ENCODE measurements around the gene CREBZF. TPM values are rescaled to one million over a fixed set of nuclear protein-coding genes. Genes with fewer than 3 reads are reported as not detected.
"Not testable (repeated sequence)": the region's sequence is repeated elsewhere in the genome, so short reads cannot be mapped to it uniquely, and the experiment has no call there.

CREBZF gene
- total RNA-seq, 1 donor from 2014 or later = 109 TPM

DNA sequence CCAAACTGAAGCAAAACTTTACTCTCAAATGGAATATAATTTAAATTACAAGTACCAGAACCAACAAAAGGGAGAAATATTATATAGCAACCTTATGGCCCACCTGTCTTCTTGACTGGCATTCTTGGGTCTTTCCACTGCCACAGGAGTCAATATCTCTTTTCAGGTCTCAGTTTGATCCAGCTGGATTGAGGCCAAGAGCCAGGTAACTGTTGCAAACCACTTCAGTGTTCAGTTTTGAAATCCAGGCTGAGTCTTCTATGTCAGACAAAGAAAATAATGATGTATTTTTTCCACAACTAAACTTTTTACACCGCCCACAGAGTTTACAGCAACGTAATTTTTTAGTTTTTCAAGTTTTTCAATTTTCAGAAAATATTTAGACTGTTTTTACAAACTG, 38.4 kb downstream of the CREBZF start:
- TF ChIP-seq EZH2 (IDR thresholded peaks at IDR 0.05) (no peak), EZH2phosphoT487 (IDR thresholded peaks at IDR 0.05) (no peak)
- TF ChIP-seq, protein P1, sequence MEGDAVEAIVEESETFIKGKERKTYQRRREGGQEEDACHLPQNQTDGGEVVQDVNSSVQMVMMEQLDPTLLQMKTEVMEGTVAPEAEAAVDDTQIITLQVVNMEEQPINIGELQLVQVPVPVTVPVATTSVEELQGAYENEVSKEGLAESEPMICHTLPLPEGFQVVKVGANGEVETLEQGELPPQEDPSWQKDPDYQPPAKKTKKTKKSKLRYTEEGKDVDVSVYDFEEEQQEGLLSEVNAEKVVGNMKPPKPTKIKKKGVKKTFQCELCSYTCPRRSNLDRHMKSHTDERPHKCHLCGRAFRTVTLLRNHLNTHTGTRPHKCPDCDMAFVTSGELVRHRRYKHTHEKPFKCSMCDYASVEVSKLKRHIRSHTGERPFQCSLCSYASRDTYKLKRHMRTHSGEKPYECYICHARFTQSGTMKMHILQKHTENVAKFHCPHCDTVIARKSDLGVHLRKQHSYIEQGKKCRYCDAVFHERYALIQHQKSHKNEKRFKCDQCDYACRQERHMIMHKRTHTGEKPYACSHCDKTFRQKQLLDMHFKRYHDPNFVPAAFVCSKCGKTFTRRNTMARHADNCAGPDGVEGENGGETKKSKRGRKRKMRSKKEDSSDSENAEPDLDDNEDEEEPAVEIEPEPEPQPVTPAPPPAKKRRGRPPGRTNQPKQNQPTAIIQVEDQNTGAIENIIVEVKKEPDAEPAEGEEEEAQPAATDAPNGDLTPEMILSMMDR (IDR thresholded peaks at IDR 0.05) = no peak

DNA sequence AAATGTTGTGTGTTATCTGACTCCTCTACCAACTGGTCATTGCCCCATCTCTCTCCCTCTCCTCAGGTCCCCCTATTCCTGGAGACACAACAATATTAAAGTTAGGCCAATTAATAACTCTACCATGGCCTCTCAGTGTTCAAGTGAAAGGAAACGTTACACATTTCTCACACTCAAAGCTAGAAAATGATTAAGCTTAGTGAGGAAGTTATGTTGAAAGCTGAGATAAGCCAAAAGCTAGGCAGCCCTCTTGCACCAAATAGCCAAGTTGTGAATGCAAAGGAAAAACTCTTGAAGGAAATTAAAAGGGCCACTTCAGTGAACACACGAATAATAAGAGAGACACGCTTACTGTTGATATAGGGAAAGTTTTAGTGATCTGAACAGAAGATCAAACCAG, 44.7 kb downstream of the CREBZF start:
- Histone ChIP-seq H3K4me2 (no peak overlapping the region), H2AFZ (replicated peaks) (no peak overlapping the region), H3K27ac (no peak overlapping the region), H3K4me1 (no peaks in the 10 kb centered on the region), H3K36me3 (no peaks in the 10 kb centered on the region), H3K4me3 (no peak overlapping the region), H4K20me1 (ENCODE audit: low read depth) (no peaks in the 10 kb centered on the region), H3K9ac (no peak overlapping the region), H3K9me3 (ENCODE audit: low read depth) (no peaks in the 10 kb centered on the region), H3K27me3 (no peaks in the 10 kb centered on the region), H3F3A (ENCODE audit: low read depth) (no peaks in the 10 kb centered on the region), H3K79me2 (ENCODE audit: low read depth) (no peaks in the 10 kb centered on the region)
- no peaks in the 10 kb centered on the region for H3K36me3 Mint-ChIP-seq
- no peak overlapping the region for H3K4me3 Mint-ChIP-seq
- H3K4me1 Mint-ChIP-seq = peaks cover under 1% of the 10 kb centered on the region
- H3K27ac Mint-ChIP-seq = no peak overlapping the region
- TF ChIP-seq, protein P1 (IDR thresholded peaks at IDR 0.05) = no peak
- TF ChIP-seq EZH2phosphoT487 (IDR thresholded peaks at IDR 0.05) (no peak), EZH2 (IDR thresholded peaks at IDR 0.05) (no peak)
- DNase-seq (ENCODE audit: low spot score) = no peak
- H3K9me3 Mint-ChIP-seq = no peaks in the 10 kb centered on the region
- no peaks in the 10 kb centered on the region for H3K27me3 Mint-ChIP-seq (ENCODE audit: insufficient read depth, low read depth)

More for the DNA sequence above, 38.4 kb downstream of the CREBZF start:
- Histone ChIP-seq H3K4me3 (peak overlapping the region; percentile 82), H3K4me2 (peak overlapping the region; percentile 82), H4K20me1 (ENCODE audit: low read depth) (no peaks in the 10 kb centered on the region), H3K27me3 (no peaks in the 10 kb centered on the region), H3K9ac (no peak overlapping the region), H3K36me3 (peaks cover under 1% of the 10 kb centered on the region), H3K9me3 (ENCODE audit: low read depth) (no peaks in the 10 kb centered on the region), H2AFZ (replicated peaks) (peak overlapping the region; percentile 74), H3F3A (ENCODE audit: low read depth) (peaks cover 11% of the 10 kb centered on the region), H3K27ac (no peak overlapping the region), H3K4me1 (peaks cover 22% of the 10 kb centered on the region), H3K79me2 (ENCODE audit: low read depth) (peaks cover 41% of the 10 kb centered on the region)
- Mint-ChIP-seq H3K9me3 (no peaks in the 10 kb centered on the region), H3K27me3 (ENCODE audit: insufficient read depth, low read depth) (peaks cover 4% of the 10 kb centered on the region), H3K4me3 (peak overlapping the region; percentile 97), H3K36me3 (no peaks in the 10 kb centered on the region), H3K27ac (no peak overlapping the region), H3K4me1 (peaks cover 20% of the 10 kb centered on the region)
- no peak for DNase-seq (ENCODE audit: low spot score)

DNA sequence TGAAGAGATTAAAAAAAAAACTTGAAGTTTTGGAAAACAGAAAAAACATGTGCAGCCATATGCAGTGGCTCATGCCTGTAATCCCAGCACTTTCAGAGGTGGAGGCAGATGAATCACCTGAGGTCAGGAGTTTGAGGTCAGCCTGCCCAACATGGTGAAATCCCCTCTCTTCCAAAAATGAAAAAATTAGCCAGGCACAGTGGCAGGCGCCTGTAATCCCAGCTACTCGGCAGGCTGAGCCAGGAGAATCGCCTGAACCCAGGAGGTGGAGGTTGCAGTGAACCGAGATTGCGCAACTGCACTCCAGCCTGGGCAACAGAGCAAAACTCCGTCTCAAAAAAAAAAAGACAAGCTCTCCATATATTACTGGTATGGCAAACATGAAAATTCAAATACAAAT, 45.4 kb downstream of the CREBZF start:
- H3K4me3 ChIP-seq = no peak overlapping the region
- TF ChIP-seq, protein P1 (IDR thresholded peaks at IDR 0.05) = no peak
- TF ChIP-seq EZH2phosphoT487 (IDR thresholded peaks at IDR 0.05) (no peak), EZH2 (IDR thresholded peaks at IDR 0.05) (no peak)
- H3K9me3 Mint-ChIP-seq = no peaks in the 10 kb centered on the region
- H3K4me2 ChIP-seq = no peak overlapping the region
- H3K36me3 Mint-ChIP-seq = no peaks in the 10 kb centered on the region
- no peaks in the 10 kb centered on the region for H3K4me1 ChIP-seq
- H3K9ac ChIP-seq = no peak overlapping the region
- no peaks in the 10 kb centered on the region for H3F3A ChIP-seq (ENCODE audit: low read depth)
- no peak overlapping the region for H3K27ac Mint-ChIP-seq
- H3K27ac ChIP-seq = no peak overlapping the region
- H3K27me3 Mint-ChIP-seq (ENCODE audit: insufficient read depth, low read depth) = no peaks in the 10 kb centered on the region
- H3K36me3 ChIP-seq = no peaks in the 10 kb centered on the region
- H3K4me1 Mint-ChIP-seq = no peaks in the 10 kb centered on the region
- no peak for DNase-seq (ENCODE audit: low spot score)
- H2AFZ ChIP-seq (replicated peaks) = no peak overlapping the region
- no peak overlapping the region for H3K4me3 Mint-ChIP-seq
- H3K27me3 ChIP-seq = no peaks in the 10 kb centered on the region
- H3K79me2 ChIP-seq (ENCODE audit: low read depth) = no peaks in the 10 kb centered on the region
- H3K9me3 ChIP-seq (ENCODE audit: low read depth) = no peaks in the 10 kb centered on the region
- no peaks in the 10 kb centered on the region for H4K20me1 ChIP-seq (ENCODE audit: low read depth)

DNA sequence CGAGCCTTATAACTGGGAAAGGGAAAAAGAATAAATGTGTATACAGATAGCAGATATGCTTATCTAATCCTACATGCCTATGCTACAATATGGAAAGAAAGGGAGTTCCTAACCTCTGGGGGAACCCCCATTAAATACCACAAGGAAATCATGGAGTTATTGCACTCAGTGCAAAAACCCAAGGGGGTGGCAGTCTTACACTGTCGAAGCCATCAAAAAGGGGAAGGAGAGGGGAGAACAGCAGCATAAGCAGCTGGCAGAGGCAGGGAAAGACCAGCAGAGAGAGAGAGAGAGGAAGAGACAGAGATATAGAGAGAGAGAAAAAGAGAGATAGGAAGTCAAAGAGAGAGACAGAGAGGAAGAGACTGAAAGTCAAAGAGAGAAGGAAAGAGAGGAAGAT, 53.3 kb downstream of the CREBZF start:
- DNase-seq (ENCODE audit: low spot score); H3K9ac ChIP-seq; H3K27me3 Mint-ChIP-seq (ENCODE audit: insufficient read depth, low read depth); H3K4me1 Mint-ChIP-seq; H3K27ac Mint-ChIP-seq; H2AFZ ChIP-seq (replicated peaks); H3K9me3 Mint-ChIP-seq; H3K27me3 ChIP-seq; H3K79me2 ChIP-seq (ENCODE audit: low read depth); H3K36me3 ChIP-seq; H3K4me3 ChIP-seq; H3F3A ChIP-seq (ENCODE audit: low read depth); H4K20me1 ChIP-seq (ENCODE audit: low read depth); H3K4me1 ChIP-seq; H3K4me3 Mint-ChIP-seq; H3K4me2 ChIP-seq; H3K27ac ChIP-seq; H3K9me3 ChIP-seq (ENCODE audit: low read depth); H3K36me3 Mint-ChIP-seq: not testable (repeated sequence)

Other genes with a start within 250 kb of the CREBZF start
- 7.5 and 8.1 TPM in 2 replicates for gene DLG2, start 37.8 kb downstream of the CREBZF start, total RNA-seq (ENCODE audit: low replicate concordance)
- gene TMEM126B, start 36.5 kb downstream of the CREBZF start, total RNA-seq (ENCODE audit: low replicate concordance) = 73.5 and 110 TPM in 2 replicates
- gene TMEM126A, start 17.2 kb downstream of the CREBZF start, total RNA-seq (ENCODE audit: low replicate concordance) = 32.6 and 47.9 TPM in 2 replicates
- gene CCDC89, start 21.1 kb upstream of the CREBZF start, total RNA-seq (ENCODE audit: low replicate concordance) = 0.31 TPM in 1 of 2 replicates, not detected in the other
- gene SYTL2, start 146.0 kb upstream of the CREBZF start, total RNA-seq (ENCODE audit: low replicate concordance) = 26.4 and 34.1 TPM in 2 replicates
- 0.06 TPM in 1 of 2 replicates, not detected in the other for gene CCDC83, start 190.3 kb upstream of the CREBZF start, total RNA-seq (ENCODE audit: low replicate concordance)

Data from neural progenitor cell (in vitro differentiated cells).